GM12878 (cell line): ENCODE measurements around the gene PSMD13. TPM values are rescaled to one million over a fixed set of nuclear protein-coding genes. Genes with fewer than 3 reads are reported as not detected.

Experiments
- ATAC-seq: fragments of 200-7000 bp; cut with Tn5 transposase; 3 replicates; pipeline ENCODE4 v1.9.1; 2020; ENCODE audit warnings: mild to moderate bottlenecking, moderate library complexity
- BruUV-seq: library from RNA; stranded (reverse); fragments of 400-500 nt; replicated peaks from 2 replicates; lab custom pipeline; 2021; lab: Mats Ljungman, UMichigan
- CTCF ChIA-PET: fragments of 300-600 bp; sonication (Branson Sonifier 250); formaldehyde crosslinking; extraction: SDS; loops from one replicate; lab custom pipeline; 2021; ENCODE audit warnings: inconsistent platforms; lab: Yijun Ruan, JAX
- POLR2A ChIA-PET: fragments of 350-600 bp; formaldehyde crosslinking; extraction: SDS; loops from one replicate; lab custom pipeline; 2021; ENCODE audit warnings: inconsistent platforms; lab: Charles Lee
- RAD21 ChIA-PET: fragments of 300-600 bp; sonication (Branson Sonifier 250); formaldehyde crosslinking; loops from one replicate; lab custom pipeline; 2023; ENCODE audit warnings: antibody characterized with exemption; ENCODE audit not compliant: unreplicated experiment; lab: Charles Lee
- SMC1A ChIA-PET: fragments of 300-600 bp; sonication (Branson Sonifier 250); formaldehyde crosslinking; loops from one replicate; lab custom pipeline; 2023; ENCODE audit not compliant: unreplicated experiment, uncharacterized antibody; lab: Charles Lee
- DNase-seq: peaks from one replicate; pipeline ENCODE4 v3.0.0-alpha.2; 2011; ENCODE audit warnings: low read depth, low spot score
- FAIRE-seq: peaks from 3 replicates; lab custom pipeline; 2011; peaks lifted over from hg19 to GRCh38; lab: Jason Lieb, UNC
- H2AFZ ChIP-seq: 2 replicates; pipeline ENCODE4 v1.6.0; 2011; ENCODE audit warnings: low read depth, low read length, control low read depth; ENCODE audit not compliant: control insufficient read depth
- H3K27ac ChIP-seq: 2 replicates; pipeline ENCODE4 v1.5.1; 2011; ENCODE audit warnings: control low read depth; ENCODE audit not compliant: control insufficient read depth, insufficient read depth
- H3K27me3 ChIP-seq, 2 experiments: replicated peaks in 1 of 2; 2 replicates each; pipeline versions ENCODE4 v1.6.0 to v1.6.1; 2011; ENCODE audit warnings: low read length in 1 of 2; ENCODE audit not compliant: control insufficient read depth in 2 of 2, insufficient read depth in 2 of 2
- H3K36me3 ChIP-seq, 2 experiments: 2 replicates each; pipeline ENCODE4 v1.5.1; 2011; ENCODE audit warnings: low read length in 1 of 2; ENCODE audit not compliant: control insufficient read depth in 2 of 2, insufficient read depth in 2 of 2
- H3K4me1 ChIP-seq: 2 replicates; pipeline ENCODE4 v1.6.1; 2011; ENCODE audit warnings: mild to moderate bottlenecking, low read length, moderate library complexity, mixed read lengths; ENCODE audit not compliant: control insufficient read depth, insufficient read depth
- H3K4me2 ChIP-seq: 2 replicates; pipeline ENCODE4 v1.6.0; 2011; ENCODE audit warnings: control low read depth; ENCODE audit not compliant: control insufficient read depth, insufficient read depth
- H3K4me3 ChIP-seq: fragments of 200-600 bp; sonication (generic); 2 replicates; pipeline ENCODE4 v1.5.1; 2016
- H3K79me2 ChIP-seq: 2 replicates; pipeline ENCODE4 v1.6.0; 2011; ENCODE audit warnings: low read length; ENCODE audit not compliant: control insufficient read depth, insufficient read depth
- H3K9ac ChIP-seq: 2 replicates; pipeline ENCODE4 v1.8.0; 2011; ENCODE audit warnings: low read length, control low read depth, mixed read lengths; ENCODE audit not compliant: control insufficient read depth, insufficient read depth
- H3K9me3 ChIP-seq: replicated peaks from 3 replicates; pipeline ENCODE4 v1.5.1; 2011; ENCODE audit warnings: mild to moderate bottlenecking, low read length; ENCODE audit not compliant: control insufficient read depth, insufficient read depth
- H4K20me1 ChIP-seq: 2 replicates; pipeline ENCODE4 v1.6.0; 2011; ENCODE audit not compliant: control insufficient read depth, insufficient read depth
- BHLHE40 ChIP-seq, 2 experiments: fragments of 450-650 bp in 1 of 2; IDR thresholded peaks; 2 replicates each; pipeline ENCODE4 v1.6.1; 2011 to 2017; ENCODE audit warnings: low read depth in 2 of 2, borderline replicate concordance in 1 of 2, improper control_type of control experiment in 1 of 2, low read length in 1 of 2, mild to moderate bottlenecking in 1 of 2
- CTCF ChIP-seq, 3 experiments: IDR thresholded peaks in 2 of 3; conservative IDR thresholded peaks in 1 of 3; 2 replicates each; pipeline ENCODE4 v1.5.1; 2011; ENCODE audit warnings: low read depth in 3 of 3, low read length in 3 of 3, mild to moderate bottlenecking in 3 of 3, control low read depth in 2 of 3, moderate library complexity in 2 of 3, inconsistent platforms in 1 of 3, mixed read lengths in 1 of 3; ENCODE audit not compliant: control insufficient read depth in 2 of 3, insufficient read depth in 1 of 3; ENCODE audit errors: extremely low read depth in 1 of 3
- IRF4 ChIP-seq: IDR thresholded peaks from 2 replicates; pipeline ENCODE4 v1.6.1; 2011; ENCODE audit warnings: low read depth, low read length
- SMARCA5 ChIP-seq: fragments of 450-650 bp; IDR thresholded peaks from 2 replicates; pipeline ENCODE4 v1.6.1; 2017; ENCODE audit warnings: mild to moderate bottlenecking
- SRF ChIP-seq, 2 experiments: IDR thresholded peaks; 2 replicates each; pipeline ENCODE4 v1.6.1; 2011; ENCODE audit warnings: low read depth in 2 of 2, low read length in 2 of 2, mild to moderate bottlenecking in 1 of 2, moderate library complexity in 1 of 2
- WGBS: methylation state at CpG from one replicate; pipeline ENCODE4 v1.1.6; 2016; ENCODE audit warnings: low lambda C conversion rate; ENCODE audit not compliant: insufficient replicate concordance, insufficient coverage; ENCODE audit errors: missing lambda C conversion rate; 5-methylcytosine and 5-hydroxymethylcytosine counted together
- in situ Hi-C: fragments of 300-500 bp; cut with MboI; formaldehyde crosslinking; loops from 9 replicates; pipeline ENCODE4 v1.14.3; 2018; ENCODE audit warnings: mixed read lengths
- intact Hi-C: fragments of 100-400 bp; cut with micrococcal nuclease; formaldehyde crosslinking; loops from one replicate; pipeline ENCODE4 v1.14.2; 2022; ENCODE audit not compliant: unreplicated experiment
- polyA plus RNA-seq, 11 experiments: library from polyadenylated mRNA; depleted of rRNA in 4 of 11; unstranded in 6 of 11; stranded (reverse) in 5 of 11; fragments of >200 nt; fragmentation: Nextera tagmentation in 4 of 11; fragmentation: Illumina TruSeq in 1 of 11; extraction: Ambion mirVana in 4 of 11; extraction: Trizol in 1 of 11; gene quantifications; 1 replicate in 1 of 11; 2 replicates in 10 of 11; pipeline versions ENCODE4 v1.2.1 to v1.2.3, GENCODE V29; 2011 to 2016; ENCODE audit warnings: inconsistent platforms in 2 of 11, missing spikeins in 2 of 11, low read depth in 1 of 11
- total RNA-seq, 4 experiments: library from RNA; depleted of rRNA in 3 of 4; stranded (reverse); fragments of >200 nt in 3 of 4; fragmentation: Illumina TruSeq in 1 of 4; extraction: Trizol in 1 of 4; gene quantifications; 2 replicates each; pipeline versions ENCODE4 v1.2.1 to v1.2.3, GENCODE V29; 2013 to 2021
- TF ChIP-seq, protein P1 (sequence below): fragments of 450-650 bp; IDR thresholded peaks from 2 replicates; pipeline ENCODE4 v1.6.1; 2016; ENCODE audit warnings: mild to moderate bottlenecking

PSMD13 gene
- total and polyA plus RNA-seq, 10 of the 15 experiments (the other 5 are each of a cell fraction or from before 2014, with no cell fraction given) = 141 to 303 (median 177) TPM

GRCh38 chr11:261624-262023 is 24.8 kb downstream of the PSMD13 start:
- no peak overlapping the region for H2AFZ ChIP-seq
- FAIRE-seq = no peak
- TF ChIP-seq SRF (IDR thresholded peaks at IDR 0.05; ENCODE audit: low read depth in 2 of 2, low read length in 2 of 2) (no peak), CTCF (IDR thresholded peaks at IDR 0.05 in 2 of 3, conservative IDR thresholded peaks at IDR 0.05 in 1 of 3; ENCODE audit: control insufficient read depth in 2 of 3, extremely low read depth in 1 of 3, insufficient read depth in 1 of 3, low read depth in 3 of 3, low read length in 3 of 3) (no peak), IRF4 (no peak), BHLHE40 (IDR thresholded peaks at IDR 0.05; ENCODE audit: borderline replicate concordance in 1 of 2, low read depth in 2 of 2, low read length in 1 of 2) (peak in 1 of 2 experiments; percentile 45; a peak in 1 of 4 replicates), SMARCA5 (no peak)
- TF ChIP-seq, protein P1, sequence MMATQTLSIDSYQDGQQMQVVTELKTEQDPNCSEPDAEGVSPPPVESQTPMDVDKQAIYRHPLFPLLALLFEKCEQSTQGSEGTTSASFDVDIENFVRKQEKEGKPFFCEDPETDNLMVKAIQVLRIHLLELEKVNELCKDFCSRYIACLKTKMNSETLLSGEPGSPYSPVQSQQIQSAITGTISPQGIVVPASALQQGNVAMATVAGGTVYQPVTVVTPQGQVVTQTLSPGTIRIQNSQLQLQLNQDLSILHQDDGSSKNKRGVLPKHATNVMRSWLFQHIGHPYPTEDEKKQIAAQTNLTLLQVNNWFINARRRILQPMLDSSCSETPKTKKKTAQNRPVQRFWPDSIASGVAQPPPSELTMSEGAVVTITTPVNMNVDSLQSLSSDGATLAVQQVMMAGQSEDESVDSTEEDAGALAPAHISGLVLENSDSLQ = no peak
- TF ChIP-seq, all 136 proteins: peak for 1

More at GRCh38 chr11:261624-262023, 24.8 kb downstream of the PSMD13 start:
- SMC1A ChIA-PET = interaction anchor here (1.1 to 1.3 kb wide), 2 partner anchors 11 to 26 kb away, joined by 3 to 6 read pairs; partner anchors contain the start of gene SIRT3
- Histone ChIP-seq H3K79me2 (no peaks in the 10 kb centered on the region), H3K9ac (no peak overlapping the region), H4K20me1 (no peaks in the 10 kb centered on the region), H3K4me3 (no peak overlapping the region), H3K4me1 (peaks cover 13% of the 10 kb centered on the region), H3K36me3 (no peaks in the 10 kb centered on the region), H3K4me2 (no peak overlapping the region), H3K27me3 (no peaks in the 10 kb centered on the region), H3K9me3 (peaks cover 2% of the 10 kb centered on the region; the same call in 2 of the 3 replicates), H3K27ac (no peak overlapping the region)
- ATAC-seq (0 out of 3 replicates have a peak, but pooled peaks have one; percentile 24), DNase-seq (no peak)
- CTCF ChIA-PET = interaction anchor here (1.1 to 3.6 kb wide), 3 partner anchors 11 to 135 kb away, joined by 3 to 25 read pairs (median 3); no protein-coding TSS in a partner anchor
- 61% methylated on average over 4 of the region's 4 CpGs for WGBS
- no TSS peak for BruUV-seq
- in situ Hi-C loops = no loop called here
- RAD21 ChIA-PET = no interaction called here
- intact Hi-C loops = loop anchor here (10.0 kb wide), 1 partner anchor 93 kb away; no protein-coding TSS in a partner anchor
- POLR2A ChIA-PET = interaction anchor here (2.0 kb wide), 1 partner anchor 11 kb away, joined by 6 read pairs; no protein-coding TSS in a partner anchor
